ENCODE data around the gene MCHR2.

Gene MCHR2

GRCh38 chr6:99943846-99944245 lies 50.2 kb downstream of the MCHR2 start:
- no peaks in the 10 kb centered on the region for H3K4me1 ChIP-seq (ENCODE audit: control insufficient read depth in 1 of 2, insufficient read depth in 1 of 2, low read depth in 1 of 2, low read length in 1 of 2)
- no peaks in the 10 kb centered on the region for H3K27me3 ChIP-seq
- H3K27ac ChIP-seq = no peak overlapping the region
- H3K36me3 ChIP-seq = no peaks in the 10 kb centered on the region
- TF ChIP-seq CTCF (IDR thresholded peaks at IDR 0.05) = no peak
- no peaks in the 10 kb centered on the region for H3K9me3 ChIP-seq
- H3K4me3 ChIP-seq (ENCODE audit: low read depth in 1 of 2, low read length in 1 of 2) = no peak overlapping the region

- Histone ChIP-seq H3K36me3 (no peaks in the 10 kb centered on the region), H3K9me3 (no peaks in the 10 kb centered on the region), H3K27me3 (no peaks in the 10 kb centered on the region), H3K4me3 (ENCODE audit: low read depth in 1 of 2, low read length in 1 of 2) (no peak overlapping the region), H3K4me1 (ENCODE audit: control insufficient read depth in 1 of 2, insufficient read depth in 1 of 2, low read depth in 1 of 2, low read length in 1 of 2) (no peaks in the 10 kb centered on the region), H3K27ac (no peak overlapping the region)
- no peak for TF ChIP-seq CTCF (IDR thresholded peaks at IDR 0.05)
Observed at GRCh38 chr6:99940582-99940981, 53.4 kb downstream of the MCHR2 start.

- Histone ChIP-seq H3K4me1 (ENCODE audit: control insufficient read depth in 1 of 2, insufficient read depth in 1 of 2, low read depth in 1 of 2, low read length in 1 of 2) (no peaks in the 10 kb centered on the region), H3K4me3 (ENCODE audit: low read depth in 1 of 2, low read length in 1 of 2) (no peak overlapping the region), H3K27me3 (no peaks in the 10 kb centered on the region), H3K36me3 (no peaks in the 10 kb centered on the region), H3K27ac (no peak overlapping the region), H3K9me3 (no peaks in the 10 kb centered on the region)
- no peak for TF ChIP-seq CTCF (IDR thresholded peaks at IDR 0.05)
Observed at GRCh38 chr6:99933129-99933528, 60.9 kb downstream of the MCHR2 start.

- Histone ChIP-seq H3K27ac (no peak overlapping the region), H3K4me3 (ENCODE audit: low read depth in 1 of 2, low read length in 1 of 2) (no peak overlapping the region), H3K36me3 (no peaks in the 10 kb centered on the region), H3K9me3 (no peaks in the 10 kb centered on the region), H3K4me1 (ENCODE audit: control insufficient read depth in 1 of 2, insufficient read depth in 1 of 2, low read depth in 1 of 2, low read length in 1 of 2) (no peaks in the 10 kb centered on the region), H3K27me3 (no peaks in the 10 kb centered on the region)
- TF ChIP-seq CTCF (IDR thresholded peaks at IDR 0.05) = no peak
Observed at GRCh38 chr6:99912657-99913056, 81.4 kb downstream of the MCHR2 start.

GRCh38 chr6:99905209-99906106 lies 88.6 kb downstream of the MCHR2 start:
- no peaks in the 10 kb centered on the region for H3K9me3 ChIP-seq
- no peaks in the 10 kb centered on the region for H3K27me3 ChIP-seq
- H3K27ac ChIP-seq = no peak overlapping the region
- no peak for TF ChIP-seq CTCF (IDR thresholded peaks at IDR 0.05)
- H3K4me3 ChIP-seq (ENCODE audit: low read depth in 1 of 2, low read length in 1 of 2) = no peak overlapping the region
- H3K36me3 ChIP-seq = no peaks in the 10 kb centered on the region
- H3K4me1 ChIP-seq (ENCODE audit: control insufficient read depth in 1 of 2, insufficient read depth in 1 of 2, low read depth in 1 of 2, low read length in 1 of 2) = no peaks in the 10 kb centered on the region
